Glomerular visceral epithelial cell (primary cell): Measurements from ENCODE around the gene CAPZB.

Experiments
- DNase-seq: peaks from one replicate; pipeline ENCODE4 v3.0.0-alpha.2; 2016; ENCODE audit errors: extremely low spot score

The CAPZB gene

GRCh38 chr1:19346026-19346425 is 139.3 kb downstream of the CAPZB start:
- no peak for DNase-seq

GRCh38 chr1:19345391-19345790 is 139.9 kb downstream of the CAPZB start:
- no peak for DNase-seq

GRCh38 chr1:19344831-19345230 is 140.5 kb downstream of the CAPZB start:
- no peak for DNase-seq

- DNase-seq, result peak; percentile 51
These were observed 140.9 kb downstream of the CAPZB start for GRCh38 chr1:19344372-19344810.

GRCh38 chr1:19343617-19344350 is 141.6 kb downstream of the CAPZB start:
- DNase-seq, result no peak

GRCh38 chr1:19342894-19343616 is 142.3 kb downstream of the CAPZB start:
- DNase-seq, result no peak

GRCh38 chr1:19342062-19342750 is 143.1 kb downstream of the CAPZB start:
- DNase-seq, result no peak

GRCh38 chr1:19341201-19342061 is 143.9 kb downstream of the CAPZB start:
- peak; percentile 70 for DNase-seq

- no peak for DNase-seq
These were observed 144.9 kb downstream of the CAPZB start for GRCh38 chr1:19340387-19340937.

GRCh38 chr1:19339214-19339861 is 146.0 kb downstream of the CAPZB start:
- DNase-seq, result no peak

- no peak for DNase-seq
These were observed 147.0 kb downstream of the CAPZB start for GRCh38 chr1:19338323-19338762.

- no peak for DNase-seq
These were observed 148.1 kb downstream of the CAPZB start for GRCh38 chr1:19337289-19337688.

- DNase-seq, result peak; percentile 74
These were observed 148.8 kb downstream of the CAPZB start for GRCh38 chr1:19336543-19336942.

GRCh38 chr1:19333587-19334354 is 151.6 kb downstream of the CAPZB start:
- DNase-seq, result no peak

- no peak for DNase-seq
These were observed 152.5 kb downstream of the CAPZB start for GRCh38 chr1:19332832-19333231.

- DNase-seq, result no peak
These were observed 154.0 kb downstream of the CAPZB start for GRCh38 chr1:19331262-19331878.

GRCh38 chr1:19330449-19331135 is 154.7 kb downstream of the CAPZB start:
- no peak for DNase-seq

GRCh38 chr1:19329611-19330010 is 155.7 kb downstream of the CAPZB start:
- no peak for DNase-seq

- no peak for DNase-seq
These were observed 156.2 kb downstream of the CAPZB start for GRCh38 chr1:19329188-19329587.
